A549 treated with CpdA at 1 μM for 4 hours (cell line): Measurements from ENCODE around the gene MARK4. TPM values are rescaled to one million over a fixed set of nuclear protein-coding genes. Genes with fewer than 3 reads are reported as not detected.

Experiments used
- total RNA-seq: library from RNA; stranded (reverse); fragments of 200-300 nt; extraction: Qiagen RNA extraction; gene quantifications from 5 replicates; pipeline ENCODE4 v1.2.3, GENCODE V29; 2022; ENCODE audit warnings: low read depth

Gene MARK4
- 5.4 to 7.9 TPM (median 7.7 TPM) in 5 replicates for total RNA-seq

GRCh38 chr19:45250832-45251451 is at the start of gene MARK4:
Gene MARK4, plus strand, starts transcription at chr19:45251271. Its CDS starts 318 bp downstream, at chr19:45251589.

GRCh38 chr19:45245334-45245787 is 5.7 kb upstream of the MARK4 start, which contains the start of gene EXOC3L2:
Gene EXOC3L2, minus strand, starts transcription at chr19:45245407. Its CDS starts 6,362 bp downstream, at chr19:45239045.

GRCh38 chr19:45322744-45323281 is 71.7 kb downstream of the MARK4 start, which contains the start of gene CKM:
Gene CKM, minus strand, starts transcription at chr19:45322875. Its CDS starts 3,162 bp downstream, at chr19:45319713.

GRCh38 chr19:45340232-45340898 is 89.3 kb downstream of the MARK4 start, which contains the start of gene KLC3:
Gene KLC3, plus strand, starts transcription at chr19:45340750. Its CDS starts 4,792 bp downstream, at chr19:45345542.

Other genes with a start within 250 kb of the MARK4 start
- 30.9 to 59.5 TPM (median 54.2 TPM) in 5 replicates for gene RELB, start 249.8 kb upstream of the MARK4 start, total RNA-seq
- gene CLASRP, start 212.2 kb upstream of the MARK4 start, total RNA-seq, result 58.1 to 70.1 TPM (median 63.4 TPM) in 5 replicates
- gene ZNF296, start 174.8 kb upstream of the MARK4 start, total RNA-seq, result 5.1 to 9.5 TPM (median 8.6 TPM) in 5 replicates
- gene GEMIN7, start 172.0 kb upstream of the MARK4 start, total RNA-seq, result 85.5 to 94.6 TPM (median 87.1 TPM) in 5 replicates
- gene PPP1R37, start 158.1 kb upstream of the MARK4 start, total RNA-seq, result 22.9 to 30.9 TPM (median 28.4 TPM) in 5 replicates
- 0.06 to 0.13 TPM (median 0.08 TPM) in 5 replicates for gene NKPD1, start 90.3 kb upstream of the MARK4 start, total RNA-seq
- gene TRAPPC6A, start 73.0 kb upstream of the MARK4 start, total RNA-seq, result 32.8 to 43.4 TPM (median 42.7 TPM) in 5 replicates
- gene BLOC1S3, start 72.5 kb upstream of the MARK4 start, total RNA-seq, result 10.3 to 15.3 TPM (median 12.8 TPM) in 5 replicates
- 0.78 to 1.4 TPM (median 1.2 TPM) in 5 replicates for gene EXOC3L2, start 5.9 kb upstream of the MARK4 start, total RNA-seq
- gene CKM, start 71.6 kb downstream of the MARK4 start, total RNA-seq, result not detected in 5 replicates
- 0.53 to 0.78 TPM (median 0.72 TPM) in 5 replicates for gene KLC3, start 89.5 kb downstream of the MARK4 start, total RNA-seq
- gene ERCC2, start 119.3 kb downstream of the MARK4 start, total RNA-seq, result 10.3 to 14.6 TPM (median 12.0 TPM) in 5 replicates
- gene PPP1R13L, start 153.8 kb downstream of the MARK4 start, total RNA-seq, result 22.3 to 33.2 TPM (median 26.9 TPM) in 5 replicates
- 43.7 to 53.6 TPM (median 44.4 TPM) in 5 replicates for gene POLR1G, start 155.4 kb downstream of the MARK4 start, total RNA-seq
- gene ERCC1, start 172.6 kb downstream of the MARK4 start, total RNA-seq, result 126 to 160 TPM (median 149 TPM) in 5 replicates
- 13.4 to 19.5 TPM (median 15.8 TPM) in 5 replicates for gene FOSB, start 216.7 kb downstream of the MARK4 start, total RNA-seq
- gene RTN2, start 245.8 kb downstream of the MARK4 start, total RNA-seq, result 8.0 to 12.5 TPM (median 9.8 TPM) in 5 replicates
- 6.5 to 8.5 TPM (median 7.4 TPM) in 5 replicates for gene PPM1N, start 247.2 kb downstream of the MARK4 start, total RNA-seq